ENCODE measurements around the gene ANKRD60. TPM values are rescaled to one million over a fixed set of nuclear protein-coding genes. Genes with fewer than 3 reads are reported as not detected.

The ANKRD60 gene
- total RNA-seq, 1 donor from 2014 or later = not detected

GRCh38 chr20:58256842-58257241 is 28.4 kb upstream of the ANKRD60 start:
- H3K36me3 Mint-ChIP-seq (ENCODE audit: low read depth) = peaks cover 47% of the 10 kb centered on the region
- H3K4me1 Mint-ChIP-seq (ENCODE audit: low read depth) = peaks cover 25% of the 10 kb centered on the region
- peaks cover 11% of the 10 kb centered on the region for H3K9me3 Mint-ChIP-seq
- intact Hi-C loops (cut with micrococcal nuclease) = no loop called here
- H3K4me3 Mint-ChIP-seq (ENCODE audit: low read depth) = no peak overlapping the region
- DNase-seq (ENCODE audit: low spot score) = no peak
- no peaks in the 10 kb centered on the region for H3K27me3 Mint-ChIP-seq (ENCODE audit: low read depth)
- peak overlapping the region; percentile 57 for H3K27ac Mint-ChIP-seq

GRCh38 chr20:58256307-58256706 is 27.9 kb upstream of the ANKRD60 start:
- H3K4me3 Mint-ChIP-seq (ENCODE audit: low read depth) = no peak overlapping the region
- DNase-seq (ENCODE audit: low spot score) = no peak
- H3K27me3 Mint-ChIP-seq (ENCODE audit: low read depth) = no peaks in the 10 kb centered on the region
- intact Hi-C loops (cut with micrococcal nuclease) = no loop called here
- H3K27ac Mint-ChIP-seq = no peak overlapping the region
- peaks cover 11% of the 10 kb centered on the region for H3K9me3 Mint-ChIP-seq
- peaks cover 29% of the 10 kb centered on the region for H3K4me1 Mint-ChIP-seq (ENCODE audit: low read depth)
- peaks cover 47% of the 10 kb centered on the region for H3K36me3 Mint-ChIP-seq (ENCODE audit: low read depth)

GRCh38 chr20:58254890-58255289 is 26.4 kb upstream of the ANKRD60 start:
- peaks cover 29% of the 10 kb centered on the region for H3K4me1 Mint-ChIP-seq (ENCODE audit: low read depth)
- no peak for DNase-seq (ENCODE audit: low spot score)
- H3K27me3 Mint-ChIP-seq (ENCODE audit: low read depth) = no peaks in the 10 kb centered on the region
- no peak overlapping the region for H3K4me3 Mint-ChIP-seq (ENCODE audit: low read depth)
- peaks cover 48% of the 10 kb centered on the region for H3K36me3 Mint-ChIP-seq (ENCODE audit: low read depth)
- intact Hi-C loops (cut with micrococcal nuclease) = no loop called here
- peaks cover 11% of the 10 kb centered on the region for H3K9me3 Mint-ChIP-seq
- no peak overlapping the region for H3K27ac Mint-ChIP-seq

- H3K27me3 Mint-ChIP-seq (ENCODE audit: low read depth) = no peaks in the 10 kb centered on the region
- intact Hi-C loops (cut with micrococcal nuclease) = no loop called here
- no peak overlapping the region for H3K4me3 Mint-ChIP-seq (ENCODE audit: low read depth)
- H3K9me3 Mint-ChIP-seq = peaks cover 11% of the 10 kb centered on the region
- peaks cover 23% of the 10 kb centered on the region for H3K4me1 Mint-ChIP-seq (ENCODE audit: low read depth)
- no peak for DNase-seq (ENCODE audit: low spot score)
- peak overlapping the region; percentile 62 for H3K27ac Mint-ChIP-seq
- H3K36me3 Mint-ChIP-seq (ENCODE audit: low read depth) = peaks cover 59% of the 10 kb centered on the region
These were observed 23.6 kb upstream of the ANKRD60 start for GRCh38 chr20:58251979-58252591.

- peaks cover 18% of the 10 kb centered on the region for H3K4me1 Mint-ChIP-seq (ENCODE audit: low read depth)
- H3K27me3 Mint-ChIP-seq (ENCODE audit: low read depth) = no peaks in the 10 kb centered on the region
- H3K4me3 Mint-ChIP-seq (ENCODE audit: low read depth) = no peak overlapping the region
- DNase-seq (ENCODE audit: low spot score) = no peak
- H3K27ac Mint-ChIP-seq = no peak overlapping the region
- H3K9me3 Mint-ChIP-seq = peaks cover 11% of the 10 kb centered on the region
- H3K36me3 Mint-ChIP-seq (ENCODE audit: low read depth) = peaks cover 61% of the 10 kb centered on the region
- intact Hi-C loops (cut with micrococcal nuclease) = no loop called here
These were observed 23.0 kb upstream of the ANKRD60 start for GRCh38 chr20:58251348-58251978.

GRCh38 chr20:58246346-58246745 is 17.9 kb upstream of the ANKRD60 start:
- no peak overlapping the region for H3K4me3 Mint-ChIP-seq (ENCODE audit: low read depth)

GRCh38 chr20:58245931-58246330 is 17.5 kb upstream of the ANKRD60 start:
- Mint-ChIP-seq H3K36me3 (ENCODE audit: low read depth) (peaks cover 68% of the 10 kb centered on the region), H3K4me3 (ENCODE audit: low read depth) (no peak overlapping the region), H3K27ac (no peak overlapping the region), H3K9me3 (no peaks in the 10 kb centered on the region), H3K4me1 (ENCODE audit: low read depth) (peaks cover 8% of the 10 kb centered on the region), H3K27me3 (ENCODE audit: low read depth) (no peaks in the 10 kb centered on the region)
- no peak for DNase-seq (ENCODE audit: low spot score)
- intact Hi-C loops (cut with micrococcal nuclease) = no loop called here

More at GRCh38 chr20:58246346-58246745, 17.9 kb upstream of the ANKRD60 start:
- intact Hi-C loops (cut with micrococcal nuclease) = no loop called here
- no peaks in the 10 kb centered on the region for H3K27me3 Mint-ChIP-seq (ENCODE audit: low read depth)
- no peak for DNase-seq (ENCODE audit: low spot score)
- no peak overlapping the region for H3K27ac Mint-ChIP-seq
- peaks cover 6% of the 10 kb centered on the region for H3K4me1 Mint-ChIP-seq (ENCODE audit: low read depth)
- no peaks in the 10 kb centered on the region for H3K9me3 Mint-ChIP-seq
- peaks cover 71% of the 10 kb centered on the region for H3K36me3 Mint-ChIP-seq (ENCODE audit: low read depth)

- Mint-ChIP-seq H3K4me1 (ENCODE audit: low read depth) (peaks cover 8% of the 10 kb centered on the region), H3K27ac (no peak overlapping the region), H3K27me3 (ENCODE audit: low read depth) (no peaks in the 10 kb centered on the region), H3K36me3 (ENCODE audit: low read depth) (peaks cover 62% of the 10 kb centered on the region), H3K9me3 (no peaks in the 10 kb centered on the region), H3K4me3 (ENCODE audit: low read depth) (no peak overlapping the region)
- intact Hi-C loops (cut with micrococcal nuclease) = no loop called here
- DNase-seq (ENCODE audit: low spot score) = no peak
These were observed 16.9 kb upstream of the ANKRD60 start for GRCh38 chr20:58245181-58245891.

- intact Hi-C loops (cut with micrococcal nuclease) = no loop called here
- no peak for DNase-seq (ENCODE audit: low spot score)
- Mint-ChIP-seq H3K4me3 (ENCODE audit: low read depth) (no peak overlapping the region), H3K27ac (no peak overlapping the region), H3K4me1 (ENCODE audit: low read depth) (peaks cover 8% of the 10 kb centered on the region), H3K27me3 (ENCODE audit: low read depth) (no peaks in the 10 kb centered on the region), H3K36me3 (ENCODE audit: low read depth) (peaks cover 58% of the 10 kb centered on the region), H3K9me3 (no peaks in the 10 kb centered on the region)
These were observed 16.1 kb upstream of the ANKRD60 start for GRCh38 chr20:58244517-58245030.

- Mint-ChIP-seq H3K27ac (peak overlapping the region; percentile 52), H3K4me1 (ENCODE audit: low read depth) (peaks cover 8% of the 10 kb centered on the region), H3K27me3 (ENCODE audit: low read depth) (no peaks in the 10 kb centered on the region), H3K4me3 (ENCODE audit: low read depth) (no peak overlapping the region), H3K9me3 (no peaks in the 10 kb centered on the region), H3K36me3 (ENCODE audit: low read depth) (peaks cover 62% of the 10 kb centered on the region)
- intact Hi-C loops (cut with micrococcal nuclease) = no loop called here
- DNase-seq (ENCODE audit: low spot score) = no peak
These were observed 15.4 kb upstream of the ANKRD60 start for GRCh38 chr20:58243653-58244410.

- H3K27me3 Mint-ChIP-seq (ENCODE audit: low read depth) = no peaks in the 10 kb centered on the region
- H3K4me1 Mint-ChIP-seq (ENCODE audit: low read depth) = peaks cover 12% of the 10 kb centered on the region
- no peak for DNase-seq (ENCODE audit: low spot score)
- intact Hi-C loops (cut with micrococcal nuclease) = no loop called here
- H3K36me3 Mint-ChIP-seq (ENCODE audit: low read depth) = peaks cover 56% of the 10 kb centered on the region
- no peaks in the 10 kb centered on the region for H3K9me3 Mint-ChIP-seq
- H3K27ac Mint-ChIP-seq = no peak overlapping the region
- H3K4me3 Mint-ChIP-seq (ENCODE audit: low read depth) = no peak overlapping the region
These were observed 14.4 kb upstream of the ANKRD60 start for GRCh38 chr20:58242824-58243223.

- Mint-ChIP-seq H3K27me3 (ENCODE audit: low read depth) (no peaks in the 10 kb centered on the region), H3K9me3 (no peaks in the 10 kb centered on the region), H3K4me3 (ENCODE audit: low read depth) (no peak overlapping the region), H3K36me3 (ENCODE audit: low read depth) (peaks cover 50% of the 10 kb centered on the region), H3K4me1 (ENCODE audit: low read depth) (peaks cover 20% of the 10 kb centered on the region), H3K27ac (no peak overlapping the region)
- no peak for DNase-seq (ENCODE audit: low spot score)
- intact Hi-C loops (cut with micrococcal nuclease) = no loop called here
These were observed 13.5 kb upstream of the ANKRD60 start for GRCh38 chr20:58241766-58242465.

All from activated T-helper 2 cell treated with anti-CD3 and anti-CD28 coated beads, Interferon-gamma antibody, Interleukin-2, Interleukin-4, amounts not matched to agents 10 μg/mL and 5 μg/mL and 100 μg/mL, durations not matched to agents 14 hours and 24 hours and 36 hours (primary cell).